HG03342 (cell line): ENCODE data around the gene ZNF879.

ENCODE experiments used
- ATAC-seq: cut with Tn5 transposase; IDR thresholded peaks from one replicate; pipeline ENCODE4 v1.9.1; 2021; ENCODE audit warnings: mild to moderate bottlenecking, moderate library complexity; ENCODE audit not compliant: unreplicated experiment

The ZNF879 gene

DNA sequence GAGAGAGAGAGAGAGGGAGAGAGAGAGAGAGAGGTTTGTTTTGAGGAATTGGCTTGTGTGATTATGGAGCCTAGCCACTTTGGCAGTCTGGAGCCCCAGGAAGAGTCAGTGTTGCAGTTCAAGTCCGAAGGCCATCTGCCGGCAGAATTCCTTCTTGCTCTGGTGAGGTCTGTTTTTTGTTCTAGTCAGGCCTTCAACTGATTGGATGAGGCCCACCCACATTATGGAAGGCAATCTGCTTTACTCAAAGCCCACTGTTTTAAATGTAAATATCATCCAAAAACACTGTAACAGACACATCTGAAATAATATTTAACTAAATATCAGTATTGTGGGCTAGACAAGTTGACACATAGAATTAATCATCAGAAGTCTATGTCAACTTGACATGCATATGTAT is 17.0 kb upstream of the ZNF879 start:
- no peak for ATAC-seq

DNA sequence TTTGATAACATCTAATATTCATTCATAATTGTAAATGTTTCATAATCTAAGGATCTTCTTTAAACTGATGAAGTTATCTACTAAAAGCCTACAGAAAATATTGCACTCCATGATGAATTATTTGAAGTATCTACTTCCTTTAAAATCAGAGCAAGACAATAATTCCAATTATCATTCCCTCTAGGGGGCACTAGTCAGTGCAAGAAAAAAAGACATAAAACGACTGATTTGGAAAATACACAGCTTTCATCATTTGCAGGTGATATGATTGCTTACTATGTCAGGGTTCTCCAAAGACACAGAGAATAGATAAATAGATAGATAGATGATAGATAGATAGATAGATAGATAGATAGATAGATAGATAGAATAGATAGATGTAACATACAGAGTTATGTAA is 14.9 kb upstream of the ZNF879 start:
- ATAC-seq: no peak

DNA sequence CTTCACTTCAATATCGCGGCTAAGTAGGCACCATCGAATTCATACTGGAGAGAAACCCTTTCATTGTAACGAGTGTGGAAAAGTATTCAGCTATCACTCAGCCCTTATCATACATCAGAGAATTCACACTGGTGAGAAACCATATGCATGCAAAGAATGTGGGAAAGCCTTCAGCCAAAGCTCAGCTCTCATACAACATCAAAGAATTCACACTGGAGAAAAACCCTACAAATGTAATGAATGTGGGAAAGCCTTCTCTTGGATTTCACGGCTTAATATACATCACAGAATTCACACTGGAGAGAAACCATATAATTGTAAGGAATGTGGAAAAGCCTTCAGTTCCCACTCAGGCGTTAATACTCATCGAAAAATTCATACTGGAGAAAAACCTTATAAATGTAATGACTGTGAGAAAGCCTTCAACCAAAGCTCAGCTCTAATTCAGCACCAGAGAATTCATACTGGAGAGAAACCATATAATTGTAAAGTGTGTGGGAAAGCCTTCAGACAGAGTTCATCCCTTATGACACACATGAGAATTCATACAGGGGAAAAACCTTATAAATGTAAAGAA is 9.5 kb downstream of the ZNF879 start:
- ATAC-seq: no peak

- no peak for ATAC-seq
Observed at GRCh38 chr5:179044765-179045164, 21.2 kb downstream of the ZNF879 start.

GRCh38 chr5:179051784-179052183 is 28.2 kb downstream of the ZNF879 start:
- no peak for ATAC-seq

DNA sequence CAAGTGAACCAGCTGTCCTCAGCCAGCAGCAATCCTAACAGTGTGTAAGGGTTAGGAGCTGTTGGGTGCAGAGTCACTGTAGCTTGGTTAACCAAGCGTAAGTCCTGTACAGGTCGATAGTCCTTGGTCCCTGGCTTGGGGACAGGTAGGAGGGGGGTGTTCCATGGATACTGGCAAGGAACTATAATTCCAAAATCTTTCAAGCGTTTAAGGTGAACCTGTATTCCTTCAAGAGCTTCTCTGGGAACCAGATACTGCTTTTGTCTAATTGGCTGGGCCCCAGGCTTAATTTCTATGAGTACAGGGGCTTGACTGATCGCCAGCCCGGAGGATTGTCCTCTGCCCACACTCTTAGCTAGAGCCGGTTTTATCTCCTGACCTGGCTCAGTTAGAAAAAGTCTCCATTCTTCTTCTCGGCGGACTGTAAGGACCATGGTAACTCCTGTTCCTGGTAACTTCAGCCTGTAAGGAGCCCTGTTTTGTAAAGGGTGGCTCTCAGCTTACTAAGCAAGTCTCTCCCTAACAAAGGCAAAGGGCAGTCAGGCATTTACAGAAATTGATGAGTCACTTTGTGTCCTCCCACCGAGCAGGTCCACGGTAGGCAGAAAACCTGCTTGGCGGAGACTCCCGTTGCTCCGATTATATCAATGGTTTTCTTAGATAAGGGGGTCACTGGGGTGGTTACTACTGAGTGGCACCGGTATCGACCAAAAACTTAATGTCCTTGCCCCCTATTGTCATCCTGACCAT is 30.6 kb downstream of the ZNF879 start:
- ATAC-seq: no peak

DNA sequence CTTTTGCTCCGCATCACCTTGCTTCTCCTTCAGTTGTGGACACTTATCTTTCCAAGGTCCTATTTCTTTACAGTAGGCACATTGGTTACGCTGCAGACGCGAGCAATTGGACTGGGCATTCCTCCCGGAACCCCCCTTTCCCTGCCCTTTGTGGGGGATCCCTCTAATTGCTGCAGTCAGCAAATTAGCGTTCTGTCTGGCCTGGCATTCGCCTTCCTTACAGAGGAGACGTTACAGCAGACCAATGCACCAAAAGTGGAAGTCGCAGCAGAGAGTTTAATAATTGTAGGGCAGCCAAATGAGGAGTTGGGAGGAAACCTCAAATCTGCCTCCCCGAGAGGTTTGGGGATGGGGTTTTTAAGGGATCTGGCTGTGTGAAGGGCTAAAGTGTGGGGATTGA is 31.3 kb downstream of the ZNF879 start:
- ATAC-seq: no peak

DNA sequence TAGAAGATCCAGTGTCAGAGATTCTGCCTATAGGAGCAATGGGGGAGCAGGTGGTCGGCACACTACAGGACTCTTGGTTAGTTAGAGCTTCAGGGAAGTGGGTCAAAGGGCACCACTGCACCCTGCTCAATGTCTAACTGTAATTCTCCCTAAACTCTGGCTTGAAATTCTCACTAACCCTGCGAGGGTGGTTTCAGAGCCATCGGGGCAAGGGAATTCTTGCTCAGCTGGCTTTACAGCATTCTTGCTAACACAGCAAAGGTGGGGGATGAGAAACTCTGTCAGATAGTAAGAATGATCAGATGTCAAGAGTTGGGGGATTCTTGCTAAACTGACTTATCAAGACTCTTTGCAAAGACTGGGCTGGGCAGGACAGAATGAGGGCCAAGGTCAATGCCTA is 31.8 kb downstream of the ZNF879 start:
- no peak for ATAC-seq

DNA sequence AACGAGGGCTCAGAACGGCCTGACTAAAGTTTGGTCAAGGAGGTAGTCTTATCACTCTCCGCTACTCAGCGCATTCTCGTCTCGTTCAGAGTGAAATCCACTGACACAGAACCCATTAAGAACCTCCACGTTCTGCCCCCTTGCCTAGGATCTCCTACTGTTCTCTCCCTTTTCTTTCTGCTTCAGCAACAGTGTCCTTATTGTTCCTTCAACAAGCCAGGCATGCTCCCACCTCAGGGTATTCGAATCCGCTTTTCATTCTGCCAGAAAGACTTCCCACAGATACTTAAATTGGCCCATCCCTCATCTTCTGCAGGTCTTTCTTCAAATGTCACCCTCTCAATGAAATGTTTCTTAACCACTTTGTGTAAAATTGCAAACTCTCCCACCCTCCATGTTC is 32.2 kb downstream of the ZNF879 start:
- ATAC-seq: no peak

DNA sequence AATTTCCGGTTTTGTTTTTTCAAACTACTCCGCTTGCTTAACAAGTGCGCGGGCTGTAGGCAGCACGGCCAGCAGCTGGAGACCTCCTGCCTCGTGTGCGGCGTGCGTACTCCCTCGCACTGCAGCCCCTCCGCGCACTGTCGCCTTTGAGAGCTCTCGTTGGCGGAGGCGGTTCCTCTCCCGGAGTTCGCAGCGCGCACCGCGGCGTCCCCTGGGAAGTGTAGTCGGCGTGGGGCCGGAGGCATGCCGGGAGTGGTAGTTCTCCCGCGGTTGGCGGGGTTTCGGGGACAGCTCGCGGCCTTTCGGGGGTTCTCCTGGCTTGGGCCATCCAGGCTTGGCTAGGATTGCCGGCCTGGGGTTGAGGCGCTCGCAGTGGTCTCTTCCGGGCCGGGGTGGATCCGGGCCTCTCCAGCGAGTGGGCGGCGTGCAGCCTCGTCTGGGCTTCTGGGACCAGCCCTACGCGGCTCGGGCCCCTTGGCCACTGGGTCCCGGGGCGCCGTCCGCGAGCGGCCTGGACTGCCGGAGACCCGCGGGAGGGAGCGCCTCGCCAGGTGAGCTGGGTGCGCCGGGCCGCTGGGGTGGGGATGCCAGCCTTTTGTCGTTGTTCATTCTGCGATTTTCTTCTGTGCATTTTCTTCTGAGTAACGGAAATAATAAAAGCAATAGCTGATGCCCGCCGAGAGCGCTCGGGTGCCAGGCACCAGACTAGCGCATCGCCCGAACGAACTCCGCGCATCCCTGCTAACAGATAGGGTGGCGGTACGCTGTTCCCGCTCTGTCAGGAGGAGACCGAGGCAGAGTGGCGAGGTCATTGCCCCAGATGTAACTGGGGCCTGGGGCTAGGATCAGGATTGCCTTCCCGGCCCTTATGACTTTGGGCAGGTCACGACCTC is 36.8 kb downstream of the ZNF879 start, which contains the start of gene ZNF354C:
ZNF354C (plus strand) TSS at position 258 of the 893 bp plus-strand sequence. CDS start 1,696 bp downstream, outside the sequence.
- ATAC-seq: no peak

DNA sequence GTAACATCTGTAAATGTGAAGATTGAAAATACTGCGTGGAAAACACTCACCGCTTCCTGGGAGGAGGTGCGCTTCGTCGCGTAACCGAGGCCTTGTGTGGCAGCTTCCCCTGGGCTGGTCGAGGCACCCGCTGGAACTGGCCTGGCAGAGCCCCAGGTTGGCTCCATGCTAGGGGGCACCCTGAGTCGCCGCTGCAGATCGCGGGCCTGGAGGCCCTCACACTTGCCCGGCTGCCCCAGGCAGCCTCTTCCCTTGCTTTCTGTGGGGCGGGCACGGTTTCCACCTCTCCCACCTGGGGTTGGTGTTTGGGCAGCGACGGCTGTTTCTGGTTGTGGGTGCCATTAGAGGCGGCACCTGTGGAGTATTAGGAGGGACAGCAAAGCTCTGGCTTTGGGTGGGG is 37.4 kb downstream of the ZNF879 start:
- ATAC-seq: no peak

- ATAC-seq: no peak
Observed at GRCh38 chr5:179065703-179066102, 42.1 kb downstream of the ZNF879 start.

- ATAC-seq: no peak
Observed at GRCh38 chr5:179079165-179079987, 55.8 kb downstream of the ZNF879 start.

DNA sequence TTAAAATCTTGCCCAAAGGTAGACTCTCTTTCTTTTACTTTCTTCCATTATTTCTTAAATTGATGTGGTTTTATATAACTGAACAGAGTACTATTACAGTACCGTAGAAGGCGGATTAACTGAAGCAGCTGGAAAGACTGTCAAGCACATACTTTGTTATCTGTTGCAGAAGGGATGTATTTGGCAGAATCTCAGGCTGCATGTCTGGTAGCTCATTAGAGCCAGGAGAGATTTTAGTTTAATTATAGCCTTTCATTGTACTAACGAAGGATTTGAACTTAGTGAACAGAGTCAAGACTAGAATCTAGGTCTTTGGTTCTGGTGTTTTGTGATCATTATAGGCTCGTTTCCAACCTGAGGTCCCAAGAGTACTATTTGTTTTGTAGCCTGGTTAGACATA is 57.1 kb downstream of the ZNF879 start:
- ATAC-seq: no peak
